GDM1 (cell line): ENCODE measurements around the gene FSTL1.

Experiments
- DNase-seq: peaks from one replicate; lab custom pipeline; 2025; lab: John Stamatoyannopoulos, UW

The FSTL1 gene

GRCh38 chr3:120468635-120469295, 18.0 kb upstream of the FSTL1 start:
- no peak for DNase-seq

- no peak for DNase-seq
These were observed 11.7 kb upstream of the FSTL1 start for GRCh38 chr3:120462409-120462959.

- no peak for DNase-seq
These were observed 10.6 kb upstream of the FSTL1 start for GRCh38 chr3:120461416-120461815.

GRCh38 chr3:120460862-120461261, 10.1 kb upstream of the FSTL1 start:
- no peak for DNase-seq

- DNase-seq, result no peak
These were observed 9.5 kb upstream of the FSTL1 start for GRCh38 chr3:120460181-120460790.

- no peak for DNase-seq
These were observed 8.4 kb upstream of the FSTL1 start for GRCh38 chr3:120459196-120459595.

- no peak for DNase-seq
These were observed 7.0 kb upstream of the FSTL1 start for GRCh38 chr3:120457827-120458226.

GRCh38 chr3:120454076-120454689, 3.4 kb upstream of the FSTL1 start:
- no peak for DNase-seq

GRCh38 chr3:120452816-120453215, 2.0 kb upstream of the FSTL1 start:
- DNase-seq, result no peak

- DNase-seq, result no peak
These were observed 1.0 kb upstream of the FSTL1 start for GRCh38 chr3:120451806-120452205.

- DNase-seq, result no peak
These were observed 525 bp upstream of the FSTL1 start for GRCh38 chr3:120451272-120451761.

- DNase-seq, result no peak
These were observed 842 bp downstream of the FSTL1 start for GRCh38 chr3:120449701-120450599.

GRCh38 chr3:120449251-120449650, 1.5 kb downstream of the FSTL1 start:
- DNase-seq, result no peak

- DNase-seq, result no peak
These were observed 2.0 kb downstream of the FSTL1 start for GRCh38 chr3:120448756-120449155.

GRCh38 chr3:120446891-120447668, 3.7 kb downstream of the FSTL1 start:
- no peak for DNase-seq

GRCh38 chr3:120445654-120446053, 5.1 kb downstream of the FSTL1 start:
- DNase-seq, result no peak

- DNase-seq, result no peak
These were observed 7.1 kb downstream of the FSTL1 start for GRCh38 chr3:120443626-120444123.

- no peak for DNase-seq
These were observed 7.7 kb downstream of the FSTL1 start for GRCh38 chr3:120442975-120443517.

- DNase-seq, result no peak
These were observed 9.0 kb downstream of the FSTL1 start for GRCh38 chr3:120441776-120442175.

GRCh38 chr3:120440762-120441161, 10.0 kb downstream of the FSTL1 start:
- no peak for DNase-seq
